SK-N-SH (cell line): ENCODE measurements around the gene RELN.

ENCODE experiments used
- SIN3A ChIP-seq: IDR thresholded peaks from 2 replicates; pipeline ENCODE4 v1.6.1; 2012; ENCODE audit warnings: low read depth, mild to moderate bottlenecking, low read length, moderate library complexity, borderline replicate concordance
- SMC3 ChIP-seq: IDR thresholded peaks from 2 replicates; pipeline ENCODE4 v1.6.1; 2012; ENCODE audit warnings: low read depth, low read length, improper control_type of control experiment

GRCh38 chr7:104010052-104010909, 20.8 kb upstream of the RELN start:
- TF ChIP-seq SIN3A (no peak), SMC3 (no peak)
